H1 (cell line): Measurements from ENCODE around the gene ARHGAP10. TPM values are rescaled to one million over a fixed set of nuclear protein-coding genes. Genes with fewer than 3 reads are reported as not detected.

Experiments used
- CTCF ChIA-PET: fragments of 300-600 bp; sonication (Branson Sonifier 250); formaldehyde crosslinking; loops from one replicate; lab custom pipeline; 2021; ENCODE audit not compliant: partially characterized antibody; lab: Charles Lee
- POLR2A ChIA-PET: fragments of 300-600 bp; sonication (Branson Sonifier 250); formaldehyde crosslinking; loops from one replicate; lab custom pipeline; 2021; ENCODE audit warnings: inconsistent platforms; ENCODE audit not compliant: partially characterized antibody; lab: Charles Lee
- DNase-seq, 2 experiments: peaks; one replicate each; pipeline versions ENCODE4 v3.0.0 to v3.0.0-alpha.2; 2010 to 2022; ENCODE audit warnings: low spot score in 2 of 2, low read depth in 1 of 2, mixed read lengths in 1 of 2
- FAIRE-seq: peaks from 2 replicates; lab custom pipeline; 2011; peaks lifted over from hg19 to GRCh38; lab: Jason Lieb, UNC
- H2AFZ ChIP-seq: 2 replicates; pipeline ENCODE4 v1.8.1; 2012; ENCODE audit warnings: low read length, inconsistent platforms
- H2AK5ac ChIP-seq: 2 replicates; pipeline ENCODE4 v1.6.1; 2013; ENCODE audit warnings: low read depth, low read length
- H2BK120ac ChIP-seq: replicated peaks from 2 replicates; pipeline ENCODE3; 2013; ENCODE audit warnings: low read depth, low read length, inconsistent platforms
- H2BK12ac ChIP-seq: 2 replicates; pipeline ENCODE4 v1.6.1; 2013; ENCODE audit warnings: low read depth, low read length
- H2BK15ac ChIP-seq: 2 replicates; pipeline ENCODE4 v1.6.1; 2013; ENCODE audit warnings: low read length
- H2BK20ac ChIP-seq: 2 replicates; pipeline ENCODE4 v1.6.1; 2013; ENCODE audit warnings: low read length
- H2BK5ac ChIP-seq: 2 replicates; pipeline ENCODE4 v1.6.1; 2013; ENCODE audit warnings: low read depth, low read length
- H3K14ac ChIP-seq: 2 replicates; pipeline ENCODE4 v1.6.1; 2013; ENCODE audit warnings: inconsistent platforms; ENCODE audit not compliant: insufficient read length
- H3K18ac ChIP-seq: 2 replicates; pipeline ENCODE4 v1.6.1; 2013; ENCODE audit warnings: low read length; ENCODE audit errors: extremely low read depth
- H3K23ac ChIP-seq: 2 replicates; pipeline ENCODE4 v1.6.1; 2013; ENCODE audit warnings: inconsistent platforms; ENCODE audit not compliant: insufficient read length
- H3K23me2 ChIP-seq: 2 replicates; pipeline ENCODE4 v1.6.1; 2013; ENCODE audit warnings: low read depth, low read length
- H3K27ac ChIP-seq: 2 replicates; pipeline ENCODE4 v1.6.1; 2011; ENCODE audit warnings: low read depth, low read length, inconsistent platforms
- H3K27me3 ChIP-seq, 4 experiments: replicated peaks in 1 of 4; 1 replicate in 1 of 4; 2 replicates in 3 of 4; pipeline versions ENCODE4 v1.6.1 to v1.8.1; 2011 to 2013; ENCODE audit warnings: low read length in 3 of 4, mild to moderate bottlenecking in 3 of 4, inconsistent platforms in 2 of 4, mixed read lengths in 2 of 4, moderate library complexity in 1 of 4; ENCODE audit not compliant: control insufficient read depth in 3 of 4, insufficient read depth in 3 of 4; ENCODE audit errors: extremely low read depth in 1 of 4
- H3K36me3 ChIP-seq, 4 experiments: 2 replicates each; pipeline versions ENCODE4 v1.6.1 to v1.8.1; 2011 to 2013; ENCODE audit warnings: mild to moderate bottlenecking in 4 of 4, low read length in 3 of 4, moderate library complexity in 2 of 4, control low read depth in 1 of 4, inconsistent platforms in 1 of 4; ENCODE audit not compliant: insufficient read depth in 4 of 4, control insufficient read depth in 2 of 4
- H3K4ac ChIP-seq: replicated peaks from 2 replicates; pipeline ENCODE3; 2013; ENCODE audit warnings: low read length, low read depth, mixed read lengths, inconsistent platforms; ENCODE audit not compliant: insufficient read length
- H3K4me1 ChIP-seq, 4 experiments: replicated peaks in 1 of 4; 1 replicate in 1 of 4; 2 replicates in 3 of 4; pipeline versions ENCODE4 v1.6.1 to v1.8.1; 2011 to 2013; ENCODE audit warnings: low read length in 3 of 4, inconsistent platforms in 2 of 4, mixed read lengths in 1 of 4; ENCODE audit not compliant: insufficient read depth in 4 of 4, control insufficient read depth in 3 of 4
- H3K4me2 ChIP-seq, 2 experiments: 2 replicates each; pipeline versions ENCODE4 v1.6.1 to v1.8.1; 2011 to 2013; ENCODE audit warnings: low read depth in 2 of 2, low read length in 2 of 2, control low read depth in 1 of 2, inconsistent platforms in 1 of 2, mild to moderate bottlenecking in 1 of 2; ENCODE audit not compliant: insufficient read depth in 1 of 2
- H3K4me3 ChIP-seq, 4 experiments: fragments of 200-600, 300-600 bp in 1 of 4; sonication (generic), shearing (Covaris generic), sonication (Bioruptor Twin) in 1 of 4; 2 replicates each; pipeline versions ENCODE4 v1.5.1 to v1.8.1; 2011 to 2016; ENCODE audit warnings: low read length in 4 of 4, low read depth in 3 of 4, control low read depth in 2 of 4, inconsistent platforms in 2 of 4, mild to moderate bottlenecking in 2 of 4, mixed read lengths in 1 of 4, moderate library complexity in 1 of 4; ENCODE audit not compliant: insufficient read depth in 2 of 4; ENCODE audit errors: extremely low read depth in 1 of 4
- H3K56ac ChIP-seq: replicated peaks from 2 replicates; pipeline ENCODE3; 2013; ENCODE audit warnings: low read depth, mild to moderate bottlenecking, mixed read lengths, low read length, inconsistent platforms; ENCODE audit not compliant: insufficient read length
- H3K79me1 ChIP-seq: 2 replicates; pipeline ENCODE4 v1.6.1; 2013; ENCODE audit warnings: low read depth, low read length, control low read depth
- H3K79me2 ChIP-seq, 2 experiments: 2 replicates each; pipeline versions ENCODE4 v1.6.1 to v1.8.1; 2012 to 2013; ENCODE audit warnings: low read length in 2 of 2, mild to moderate bottlenecking in 2 of 2, inconsistent platforms in 1 of 2; ENCODE audit not compliant: insufficient read depth in 2 of 2, control insufficient read depth in 1 of 2
- H3K9ac ChIP-seq, 4 experiments: replicated peaks in 1 of 4; 1 replicate in 1 of 4; 2 replicates in 3 of 4; pipeline versions ENCODE4 v1.6.1 to v1.8.1; 2011 to 2013; ENCODE audit warnings: low read depth in 3 of 4, low read length in 3 of 4, control low read depth in 2 of 4, mild to moderate bottlenecking in 2 of 4, moderate library complexity in 2 of 4, inconsistent platforms in 1 of 4; ENCODE audit errors: extremely low read depth in 1 of 4
- H3K9me3 ChIP-seq, 2 experiments: 2 replicates each; pipeline versions ENCODE4 v1.6.1 to v1.8.1; 2012 to 2013; ENCODE audit warnings: mild to moderate bottlenecking in 2 of 2, moderate library complexity in 2 of 2, control low read depth in 1 of 2, inconsistent platforms in 1 of 2, low read depth in 1 of 2, low read length in 1 of 2, mixed read lengths in 1 of 2; ENCODE audit not compliant: insufficient read depth in 2 of 2
- H4K20me1 ChIP-seq, 2 experiments: replicated peaks in 1 of 2; 2 replicates each; pipeline versions ENCODE3 to v1.8.1; 2011 to 2013; ENCODE audit warnings: inconsistent platforms in 2 of 2, low read length in 2 of 2, mild to moderate bottlenecking in 1 of 2; ENCODE audit not compliant: insufficient read depth in 2 of 2, control insufficient read depth in 1 of 2
- H4K5ac ChIP-seq: 2 replicates; pipeline ENCODE4 v1.6.1; 2013; ENCODE audit warnings: low read length, low read depth, mixed read lengths, inconsistent platforms; ENCODE audit not compliant: insufficient read length
- H4K8ac ChIP-seq: 2 replicates; pipeline ENCODE4 v1.8.0; 2013; ENCODE audit warnings: mild to moderate bottlenecking, moderate library complexity, low read length, inconsistent platforms; ENCODE audit not compliant: insufficient read depth; ENCODE audit errors: extremely low read depth
- H4K91ac ChIP-seq: replicated peaks from 2 replicates; pipeline ENCODE3; 2013; ENCODE audit warnings: low read length, mixed read lengths, inconsistent platforms; ENCODE audit not compliant: insufficient read length
- EGR1 ChIP-seq: IDR thresholded peaks from 2 replicates; pipeline ENCODE4 v1.6.1; 2011; ENCODE audit warnings: low read depth, low read length, borderline replicate concordance
- FOSL1 ChIP-seq: IDR thresholded peaks from 2 replicates; pipeline ENCODE4 v1.6.1; 2011; ENCODE audit warnings: mild to moderate bottlenecking, low read depth, low read length, moderate library complexity; ENCODE audit not compliant: insufficient read depth
- TAF1 ChIP-seq: IDR thresholded peaks from 2 replicates; pipeline ENCODE4 v1.6.1; 2011; ENCODE audit warnings: mild to moderate bottlenecking, low read depth, low read length
- TCF12 ChIP-seq: IDR thresholded peaks from 2 replicates; pipeline ENCODE4 v1.6.1; 2011; ENCODE audit warnings: low read depth, mild to moderate bottlenecking, low read length
- YY1 ChIP-seq: IDR thresholded peaks from 2 replicates; pipeline ENCODE4 v1.6.1; 2011; ENCODE audit warnings: low read depth, mild to moderate bottlenecking, low read length
- ZNF274 ChIP-seq: IDR thresholded peaks from 2 replicates; pipeline ENCODE4 v1.7.0; 2012; ENCODE audit warnings: low read length, borderline replicate concordance; ENCODE audit errors: extremely low read depth
- WGBS, 2 experiments: shearing (Covaris generic) in 1 of 2; methylation state at CpG; one replicate each; pipeline versions ENCODE4 v1.1.6 to v1.1.7; 2013 to 2015; ENCODE audit warnings: low lambda C conversion rate in 2 of 2, mixed read lengths in 2 of 2, inconsistent platforms in 1 of 2, low coverage in 1 of 2, missing lambda C conversion rate in 1 of 2; ENCODE audit not compliant: insufficient replicate concordance in 2 of 2, insufficient coverage in 1 of 2, insufficient read length in 1 of 2; ENCODE audit errors: extremely low coverage in 1 of 2, missing lambda C conversion rate in 1 of 2; 5-methylcytosine and 5-hydroxymethylcytosine counted together
- polyA plus RNA-seq, 7 experiments: library from polyadenylated mRNA; depleted of rRNA in 3 of 7; stranded (reverse) in 5 of 7; unstranded in 2 of 7; fragments of >200 nt in 5 of 7; fragments of 200-250 nt in 2 of 7; gene quantifications; 1 replicate in 5 of 7; 2 replicates in 1 of 7; 4 replicates in 1 of 7; pipeline versions ENCODE4 v1.2.1 to v1.2.3, GENCODE V29; 2011 to 2013; ENCODE audit warnings: missing spikeins in 2 of 7, mixed read lengths in 2 of 7
- total RNA-seq: library from RNA; stranded (reverse); fragmentation: NEBNext Ultra II Directional; extraction: Animal tissue kit (Norgen Biotek cat#: 25700); gene quantifications from 2 replicates; pipeline ENCODE4 v1.2.1, GENCODE V29; 2021

Gene ARHGAP10
- total and polyA plus RNA-seq, 2 of the 8 experiments (the other 6 are each of a cell fraction or from before 2014, with no cell fraction given): 3.7 to 6.1 TPM

GRCh38 chr4:147884536-147884935, 152.6 kb downstream of the ARHGAP10 start:
- H4K5ac ChIP-seq: no peak overlapping the region
- no peak overlapping the region for H2BK12ac ChIP-seq
- H3K79me2 ChIP-seq: no peaks in the 10 kb centered on the region
- ChIA-PET CTCF (interaction anchor here (2.5 kb wide), 1 partner anchor 18 kb away, joined by 8 read pairs; no protein-coding TSS in a partner anchor), POLR2A (no interaction called here)
- no peak overlapping the region for H4K8ac ChIP-seq
- no peak overlapping the region for H2BK20ac ChIP-seq
- H3K4me2 ChIP-seq: no peak overlapping the region
- FAIRE-seq (no peak), DNase-seq (no peak)
- H3K79me1 ChIP-seq: no peaks in the 10 kb centered on the region
- no peak overlapping the region for H3K23ac ChIP-seq
- no peak overlapping the region for H3K18ac ChIP-seq
- no peak overlapping the region for H3K4ac ChIP-seq
- no peak overlapping the region for H2BK15ac ChIP-seq
- H3K9ac ChIP-seq: no peak overlapping the region
- H4K20me1 ChIP-seq: no peaks in the 10 kb centered on the region
- no peak for TF ChIP-seq YY1
- no peak for TF ChIP-seq EGR1
- no peak for TF ChIP-seq FOSL1
- no peak for TF ChIP-seq ZNF274
- TF ChIP-seq TCF12: no peak
- no peak for TF ChIP-seq TAF1
- H3K4me1 ChIP-seq: no peaks in the 10 kb centered on the region
- no peak overlapping the region for H3K27ac ChIP-seq
- H2BK120ac ChIP-seq: no peak overlapping the region
- H3K14ac ChIP-seq: no peak overlapping the region
- no peak overlapping the region for H4K91ac ChIP-seq
- 82% methylated on average over 2 of the region's 2 CpGs; no CpG with 5 or more reads in 1 of the 2 experiments for WGBS, 2 experiments
- H3K27me3 ChIP-seq: no peaks in the 10 kb centered on the region
- H2AK5ac ChIP-seq: no peak overlapping the region
- no peak overlapping the region for H2BK5ac ChIP-seq
- H3K56ac ChIP-seq: no peak overlapping the region
- no peak overlapping the region for H3K4me3 ChIP-seq
- H3K36me3 ChIP-seq: no peaks in the 10 kb centered on the region
- no peak overlapping the region for H2AFZ ChIP-seq
- H3K23me2 ChIP-seq: no peaks in the 10 kb centered on the region
- 0 out of 4 replicates have a peak, but pooled peaks cover 0 to 2% of the 10 kb centered on the region in 2 experiments for H3K9me3 ChIP-seq
